GM18505 (cell line): Measurements from ENCODE around the gene KRT28.

Source experiments
- ATAC-seq: cut with Tn5 transposase; IDR thresholded peaks from one replicate; pipeline ENCODE4 v1.9.1; 2021; ENCODE audit not compliant: unreplicated experiment
- POLR2A ChIP-seq: IDR thresholded peaks from 4 replicates; pipeline ENCODE4 v1.6.1; 2011; ENCODE audit warnings: borderline replicate concordance; ENCODE audit not compliant: insufficient read depth, insufficient read length; ENCODE audit errors: extremely low read depth

KRT28 gene

DNA sequence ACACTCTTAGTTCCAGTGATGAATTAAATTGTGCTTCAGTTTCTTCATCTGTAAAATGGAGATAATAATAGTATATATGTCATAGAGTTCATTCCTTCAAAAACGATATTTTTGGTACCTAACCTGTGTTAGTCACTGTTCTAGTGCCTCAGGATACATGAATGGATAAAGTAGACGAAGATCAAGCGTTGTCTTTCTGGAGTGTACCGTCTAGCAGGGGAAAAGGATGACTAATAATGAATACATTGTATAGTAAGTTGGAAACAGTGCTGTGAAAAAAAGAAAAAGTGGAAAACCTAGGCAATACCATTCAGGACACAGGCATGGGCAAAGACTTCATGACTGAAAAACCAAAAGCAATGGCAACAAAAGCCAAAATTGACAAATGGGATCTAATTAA, 14.0 kb upstream of the KRT28 start:
- no peak for ATAC-seq

DNA sequence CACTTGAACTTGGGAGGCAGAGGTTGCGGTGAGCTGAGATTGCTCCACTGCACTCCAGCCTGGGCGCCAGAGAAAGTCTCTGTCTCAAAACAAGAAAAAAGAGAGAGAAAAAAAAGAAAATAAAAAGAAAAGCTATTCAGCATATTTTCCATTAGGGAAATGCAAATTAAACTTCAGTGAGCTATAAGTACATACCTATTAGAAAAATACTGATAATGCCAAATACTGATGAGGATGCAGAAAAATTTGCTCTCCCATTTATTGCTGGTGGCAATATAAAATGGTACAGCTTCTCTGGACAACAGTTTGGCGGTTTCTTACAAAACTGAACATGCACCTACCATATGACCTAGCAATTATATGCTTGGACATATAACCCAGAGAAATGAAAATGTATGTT, 12.9 kb upstream of the KRT28 start:
- TF ChIP-seq POLR2A: no peak
- ATAC-seq: no peak

More for the DNA sequence above, 14.0 kb upstream of the KRT28 start:
- no peak for TF ChIP-seq POLR2A

DNA sequence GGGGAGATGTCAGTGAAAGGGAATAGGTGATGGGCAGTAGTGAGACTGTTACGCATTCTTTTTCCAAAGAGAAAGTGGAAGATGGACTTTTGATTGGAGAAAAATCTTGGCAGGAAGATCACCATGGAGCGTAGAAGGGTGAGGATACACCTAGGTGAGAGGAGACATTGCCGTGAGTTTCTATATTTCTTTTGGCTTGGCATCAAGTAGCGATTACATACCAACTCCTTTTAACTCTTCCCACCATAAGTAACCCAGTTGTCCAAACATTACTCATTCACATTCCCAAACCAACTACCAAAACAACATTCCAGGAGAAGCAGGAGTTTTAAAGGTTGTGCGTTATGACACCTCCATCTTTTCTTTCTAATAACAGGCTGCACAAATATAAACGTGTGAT, 10.7 kb upstream of the KRT28 start:
- ATAC-seq: no peak
- no peak for TF ChIP-seq POLR2A

DNA sequence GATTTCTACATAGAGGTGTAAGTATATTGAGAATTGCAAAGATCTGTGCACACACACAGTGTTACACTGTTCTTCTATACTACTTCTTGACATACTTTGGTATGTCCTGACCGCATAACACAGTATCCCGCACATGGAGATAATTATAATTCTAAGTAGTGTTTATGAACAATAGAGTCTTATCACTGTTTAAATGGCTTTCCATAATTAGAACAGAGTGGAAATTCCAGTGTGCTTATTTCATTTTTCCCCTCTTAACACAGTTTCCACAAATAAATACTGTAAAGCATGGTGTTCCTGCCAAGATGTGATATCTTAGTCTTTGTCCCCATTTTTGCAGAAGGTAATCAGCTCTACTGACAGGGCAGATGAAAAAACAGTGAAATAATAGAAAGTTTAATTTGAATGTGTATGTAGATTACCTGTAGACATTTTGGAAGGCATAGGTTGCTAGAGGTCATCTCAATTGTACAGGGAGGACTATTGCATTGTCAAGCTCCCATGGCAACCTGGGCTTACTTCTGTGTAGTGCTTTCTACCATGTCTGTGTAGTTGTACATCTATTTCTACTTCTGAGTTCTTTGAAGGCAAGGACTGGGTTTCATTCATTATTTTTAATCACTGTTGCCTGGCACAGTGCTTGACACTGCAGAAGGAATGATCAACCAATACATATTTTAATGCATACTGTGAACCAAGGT, 10.1 kb upstream of the KRT28 start:
- ATAC-seq: no peak
- TF ChIP-seq POLR2A: no peak

DNA sequence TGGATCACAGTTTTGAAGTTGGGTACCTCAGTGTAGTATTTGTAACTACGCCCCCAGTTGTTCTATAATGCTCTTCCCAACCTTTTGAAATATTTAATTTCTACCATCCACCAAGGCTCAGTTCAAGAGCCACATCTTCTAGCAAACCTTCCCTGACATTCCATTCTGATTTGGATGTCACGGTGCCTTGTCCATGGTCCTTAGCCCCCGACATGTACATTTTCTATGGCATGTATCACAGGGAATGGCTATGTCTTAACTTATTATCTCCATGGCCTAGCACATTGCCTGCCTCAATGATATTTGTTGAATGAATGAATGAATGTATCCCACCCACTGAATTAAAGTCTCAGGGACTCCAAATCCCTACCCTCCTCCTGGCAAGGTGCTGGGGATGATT, 6.4 kb upstream of the KRT28 start:
- no peak for ATAC-seq
- no peak for TF ChIP-seq POLR2A

DNA sequence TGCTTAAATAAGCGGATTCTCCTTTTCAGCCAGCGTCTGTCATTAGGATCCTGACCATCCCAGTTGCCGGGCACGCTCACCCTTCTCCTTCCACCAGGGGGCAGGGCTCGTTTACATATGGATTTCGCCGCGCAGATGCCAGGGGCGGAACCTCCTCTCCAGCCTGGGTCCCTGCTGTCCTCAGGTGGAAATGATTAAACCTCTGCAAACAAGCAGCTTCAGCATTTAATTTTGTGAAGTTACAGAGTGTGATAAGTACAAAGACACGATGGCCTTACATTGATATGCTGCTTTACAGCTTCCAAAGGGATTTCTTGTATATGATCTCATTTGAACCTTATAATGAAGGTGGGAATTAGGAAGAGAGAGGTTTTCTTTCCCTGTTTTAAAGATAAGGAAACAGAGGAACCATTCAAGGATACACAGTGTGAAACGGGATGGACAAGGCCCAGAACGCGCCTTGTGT, 3.9 kb upstream of the KRT28 start:
- TF ChIP-seq POLR2A: no peak
- ATAC-seq: no peak

DNA sequence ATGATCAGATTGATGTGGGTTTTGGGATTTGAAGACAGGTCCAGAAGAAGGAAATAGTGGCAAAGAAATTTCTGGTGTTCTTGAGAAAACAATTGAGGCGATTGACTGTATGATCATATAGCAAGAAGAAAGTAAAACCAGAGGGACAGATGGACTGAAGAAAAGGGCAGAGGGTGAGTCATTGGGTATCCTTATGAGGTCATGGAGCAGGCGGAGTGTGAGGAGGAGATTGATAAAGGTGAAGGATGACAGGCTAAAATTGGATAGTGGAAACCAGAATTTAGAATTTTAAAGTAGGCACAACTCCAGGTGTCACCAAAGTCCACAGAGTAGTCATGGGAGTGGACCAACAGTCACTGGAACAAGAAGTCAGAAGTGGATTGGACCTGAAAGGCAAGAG, 1.4 kb upstream of the KRT28 start:
- no peak for TF ChIP-seq POLR2A
- no peak for ATAC-seq

DNA sequence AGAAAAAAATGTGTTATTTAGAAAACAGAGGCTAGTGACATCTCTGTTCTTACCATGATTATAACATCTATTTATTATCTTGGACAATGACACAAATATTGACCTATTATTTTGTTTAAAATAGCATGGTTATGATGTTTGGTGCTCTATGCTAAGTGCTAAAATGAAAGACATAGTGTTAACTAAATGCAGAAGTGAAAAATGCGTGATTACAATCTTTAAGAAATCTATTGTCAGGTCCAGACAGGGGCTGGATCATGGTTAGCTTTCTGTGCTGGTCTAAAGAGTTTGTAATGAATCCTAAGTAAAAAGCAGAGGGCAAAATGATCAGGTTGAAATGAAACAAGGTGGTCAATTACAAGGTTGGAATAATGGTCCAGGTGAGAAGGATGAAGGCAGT, 622 bp upstream of the KRT28 start:
- ATAC-seq: no peak
- TF ChIP-seq POLR2A: no peak

DNA sequence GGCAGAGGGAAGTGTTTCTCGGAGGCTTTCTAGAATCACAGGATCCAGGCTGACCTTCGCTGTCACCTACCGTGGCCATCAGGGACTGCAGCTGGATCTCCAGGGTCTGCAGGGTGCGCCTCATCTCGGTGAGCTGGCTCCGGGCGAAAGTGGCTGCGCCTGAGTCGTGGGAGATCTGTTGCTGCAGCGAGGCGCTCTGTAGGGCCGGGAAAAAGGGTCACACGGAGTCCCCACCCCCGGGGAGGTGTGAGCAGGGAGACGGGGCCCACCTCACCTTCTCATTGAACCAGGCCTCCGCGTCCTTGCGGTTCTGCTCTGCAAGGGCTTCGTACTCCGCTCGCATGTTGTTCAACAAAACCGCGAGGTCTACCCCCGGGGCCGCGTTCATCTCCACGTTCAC, 2.9 kb downstream of the KRT28 start:
- no peak for TF ChIP-seq POLR2A
- ATAC-seq: no peak

DNA sequence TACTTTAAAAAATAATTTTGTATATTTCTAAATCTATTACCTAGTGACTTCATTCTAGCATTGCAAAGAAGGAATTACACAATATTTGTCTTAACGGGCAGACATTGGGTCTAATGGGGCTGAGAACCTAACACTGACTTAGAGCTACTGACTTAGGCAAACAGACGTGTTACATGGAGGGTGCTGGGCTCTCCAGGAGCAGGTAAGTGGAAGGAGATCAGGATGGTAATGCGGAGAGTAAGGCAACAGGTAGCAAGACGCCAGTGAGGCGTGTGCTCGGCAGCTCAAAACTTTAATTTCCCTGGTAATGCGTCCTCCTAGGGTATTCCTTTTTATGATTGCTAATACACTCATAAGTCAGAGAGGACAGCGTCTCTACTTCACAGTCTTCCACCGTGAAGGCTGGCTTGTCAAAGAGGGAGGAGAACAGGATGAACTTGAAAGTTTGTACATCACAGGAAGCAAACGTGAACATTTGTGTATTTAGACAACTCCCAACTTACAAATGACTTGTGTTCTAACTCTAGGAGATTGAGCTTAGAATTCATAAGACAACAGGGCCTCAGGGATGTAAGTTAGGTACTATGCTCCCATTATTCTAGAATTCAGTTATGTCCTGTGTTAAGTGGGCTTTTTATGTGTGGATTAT, 4.6 kb downstream of the KRT28 start:
- no peak for ATAC-seq
- TF ChIP-seq POLR2A: no peak

DNA sequence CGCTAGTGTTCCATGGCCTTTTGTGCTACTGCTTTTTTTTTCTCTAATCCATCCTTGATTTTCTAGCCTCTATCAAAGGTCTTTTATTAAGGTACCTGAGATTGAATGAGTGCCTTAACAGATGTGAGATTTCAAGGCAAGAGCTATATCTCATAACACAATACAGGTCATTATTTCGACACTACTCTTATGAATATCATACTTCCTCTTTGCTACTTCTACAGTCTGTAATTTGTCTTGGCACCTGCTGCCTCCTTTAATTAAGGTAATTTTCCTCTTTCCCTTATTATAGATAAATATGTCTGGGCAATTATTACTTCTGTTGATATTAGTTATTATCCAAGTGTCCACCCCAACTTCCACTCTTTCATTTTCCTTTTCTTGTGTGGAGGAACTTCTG, 5.3 kb downstream of the KRT28 start:
- TF ChIP-seq POLR2A: no peak
- ATAC-seq: no peak

DNA sequence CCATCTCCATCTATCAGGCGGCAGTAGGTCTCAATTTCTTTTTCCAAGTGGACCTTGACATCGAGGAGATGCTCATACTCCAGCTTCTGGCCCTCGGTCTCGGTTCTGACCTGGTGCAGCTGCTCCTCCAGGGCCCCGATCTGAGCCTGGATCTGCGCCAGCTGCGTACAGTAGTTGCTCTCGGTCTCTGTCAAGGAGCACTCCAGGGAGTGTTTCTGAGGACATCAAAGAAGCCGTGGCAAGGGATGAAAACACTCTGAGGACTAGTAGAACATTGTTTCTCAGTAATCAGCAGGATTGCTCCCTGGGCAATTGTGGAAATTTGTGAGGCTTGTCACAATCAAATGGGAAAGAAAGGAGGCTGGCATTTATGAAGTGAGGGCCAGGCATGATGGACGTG, 5.9 kb downstream of the KRT28 start:
- ATAC-seq: no peak
- TF ChIP-seq POLR2A: no peak

DNA sequence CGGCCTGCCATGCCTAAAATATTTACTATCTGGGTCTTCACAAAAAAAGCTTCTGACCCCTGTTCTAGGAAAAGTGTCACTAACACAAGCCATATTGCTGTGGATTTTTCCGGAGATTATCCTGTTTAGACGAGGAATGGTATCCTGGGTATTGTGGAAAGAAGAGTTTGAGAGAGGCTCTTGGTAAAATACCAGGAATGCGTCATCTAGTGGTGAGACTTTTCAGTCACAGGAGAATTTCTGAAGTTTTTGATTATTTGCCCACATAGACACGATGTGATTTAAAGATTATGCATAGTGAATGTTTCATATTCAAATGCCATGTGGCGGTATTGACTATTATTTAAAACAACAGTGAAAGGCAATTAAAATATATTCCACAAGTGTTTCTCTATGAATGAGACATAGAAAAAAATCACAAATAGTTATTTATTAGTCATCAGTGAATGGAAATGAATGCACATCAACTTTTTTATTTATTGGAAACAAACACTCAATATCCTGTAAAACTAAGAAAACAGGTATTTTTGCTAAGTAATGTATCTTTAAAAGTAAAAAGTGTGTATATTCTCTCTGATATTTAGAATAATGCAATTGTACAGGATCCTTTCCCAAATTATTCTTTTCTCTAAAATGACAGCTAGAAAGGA, 7.8 kb downstream of the KRT28 start:
- no peak for TF ChIP-seq POLR2A
- ATAC-seq: no peak

DNA sequence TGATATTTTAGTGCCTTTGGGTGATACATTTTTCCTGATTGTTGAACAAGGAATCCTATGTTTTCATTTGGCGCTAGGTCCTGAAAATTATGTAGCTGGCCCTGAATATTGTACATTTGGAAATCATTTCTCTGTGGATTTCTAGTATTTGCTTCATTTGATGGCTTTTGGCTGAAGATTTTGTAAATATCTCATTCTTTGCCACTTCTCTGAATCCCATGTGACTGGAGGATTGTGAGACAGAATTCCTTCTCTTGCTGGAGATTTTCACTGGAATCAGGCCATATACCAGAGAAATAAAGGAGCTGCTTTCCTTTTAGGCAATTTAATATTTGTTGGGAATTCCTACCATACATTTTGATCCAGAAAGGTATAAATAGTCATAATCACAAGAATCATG, 8.6 kb downstream of the KRT28 start:
- no peak for ATAC-seq
- no peak for TF ChIP-seq POLR2A

DNA sequence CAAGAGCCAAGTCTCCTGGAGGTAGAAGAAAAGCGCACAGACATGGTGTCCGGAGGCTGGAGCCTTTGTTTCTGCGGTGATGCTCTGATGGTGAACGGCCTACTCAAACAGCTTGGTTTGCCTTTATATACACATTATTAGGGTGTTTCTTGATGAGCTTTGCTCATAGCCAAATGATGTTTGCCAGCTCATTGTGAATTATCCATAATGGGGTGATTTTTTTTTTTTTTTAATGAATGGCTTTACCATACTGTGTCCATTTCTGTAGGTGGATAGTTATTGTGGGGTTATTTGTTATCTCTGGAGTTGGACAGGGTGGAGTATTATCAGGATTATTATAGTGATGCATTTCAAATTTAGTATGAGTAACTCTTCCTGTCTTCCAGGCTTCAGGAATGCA, 17.3 kb downstream of the KRT28 start, which contains the start of gene KRT27:
Gene KRT27, minus strand, starts transcription at position 101 of the 400 bp plus-strand sequence. Its CDS starts 57 bp downstream, at position 44.
- no peak for ATAC-seq
- TF ChIP-seq POLR2A: no peak
